Measurements from ENCODE around the gene P2RX7.
A peak's percentile ranks its signal among the peaks of the same experiment; 100 is the strongest.
"Not testable (repeated sequence)": the region's sequence is repeated elsewhere in the genome, so short reads cannot be mapped to it uniquely, and the experiment has no call there.

P2RX7 gene

DNA sequence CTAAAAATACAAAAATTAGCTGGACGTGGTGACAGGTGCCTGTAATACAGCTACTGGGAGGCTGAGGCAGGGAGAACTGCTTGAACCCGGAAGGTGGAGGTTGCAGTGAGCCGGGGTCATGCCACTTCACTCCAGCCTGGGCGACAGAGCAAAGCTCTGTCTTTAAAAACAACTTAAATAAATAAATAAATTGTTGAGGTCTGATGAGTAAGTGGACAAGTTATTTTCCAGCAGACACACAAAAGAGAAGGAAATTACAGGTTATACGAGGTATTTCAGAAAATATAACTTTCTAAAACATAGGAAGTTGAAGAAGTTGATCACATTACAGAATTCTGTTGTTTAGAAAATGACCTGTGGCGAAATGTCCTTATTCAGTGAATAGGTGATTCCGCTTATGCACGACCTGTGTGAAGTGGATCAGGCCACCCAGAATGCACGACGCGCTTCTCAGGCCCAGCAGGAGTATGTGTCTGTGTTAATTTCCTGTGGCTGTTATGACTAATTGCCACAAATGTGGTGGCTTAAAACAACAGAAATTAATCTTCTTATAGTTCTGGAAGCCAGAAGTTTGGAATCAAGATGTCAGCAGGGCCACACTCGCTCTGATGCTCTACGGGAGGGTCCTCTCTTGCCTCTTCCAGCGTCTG lies 38.1 kb downstream of the P2RX7 start:
- no peak for DNase-seq (ENCODE audit: low spot score)

DNA sequence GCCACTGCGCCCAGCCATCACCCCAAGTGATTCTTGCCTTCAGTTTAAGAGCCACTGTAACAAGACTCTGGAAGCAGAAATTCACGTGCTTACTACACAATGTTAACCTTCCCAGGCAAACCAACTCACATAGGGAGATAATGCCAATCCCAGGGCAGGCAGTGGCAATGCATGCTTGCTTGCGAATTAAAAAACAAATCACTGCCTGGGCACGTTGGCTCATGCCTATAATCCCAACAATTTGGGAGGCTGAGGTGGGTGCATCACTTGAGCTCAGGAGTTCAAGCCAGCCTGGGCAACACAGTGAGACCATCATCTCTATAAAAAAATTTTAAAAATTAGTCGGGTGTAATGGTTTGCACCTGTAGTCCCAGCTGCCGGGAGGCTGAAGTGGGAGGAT lies 39.5 kb downstream of the P2RX7 start:
- DNase-seq (ENCODE audit: low spot score): no peak

DNA sequence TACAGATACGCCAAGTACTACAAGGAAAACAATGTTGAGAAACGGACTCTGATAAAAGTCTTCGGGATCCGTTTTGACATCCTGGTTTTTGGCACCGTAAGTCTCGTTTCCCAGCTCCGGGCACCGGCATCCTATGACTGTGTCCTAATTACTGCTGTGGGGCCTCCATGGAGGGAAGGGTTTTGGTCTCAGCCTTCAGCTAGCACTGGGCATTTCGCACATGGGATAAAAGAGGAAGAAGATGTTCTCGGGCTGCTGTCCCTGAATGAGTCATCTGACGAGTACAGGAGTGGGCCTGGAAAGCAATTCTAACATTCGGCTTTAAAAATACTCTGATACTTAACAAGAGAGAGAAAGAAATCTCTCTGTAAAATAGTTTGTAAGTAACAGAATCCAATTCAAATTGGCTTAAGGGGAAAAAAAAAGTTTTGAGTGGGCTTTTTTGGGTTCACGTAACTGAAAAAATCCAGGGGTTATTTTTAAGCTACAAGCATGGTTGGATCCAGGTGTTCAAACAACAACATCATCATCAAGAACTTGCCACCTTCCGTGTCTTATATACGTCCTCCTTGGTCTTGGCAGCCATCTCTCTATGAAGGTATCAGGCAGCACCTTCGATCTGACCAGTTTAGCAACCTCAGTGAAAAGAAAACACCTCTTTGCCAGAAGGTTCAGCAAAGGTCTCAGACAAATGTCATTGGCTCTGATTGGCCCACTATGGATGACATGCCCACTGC lies 42.9 kb downstream of the P2RX7 start:
- DNase-seq (ENCODE audit: low spot score): peak; percentile 74

DNA sequence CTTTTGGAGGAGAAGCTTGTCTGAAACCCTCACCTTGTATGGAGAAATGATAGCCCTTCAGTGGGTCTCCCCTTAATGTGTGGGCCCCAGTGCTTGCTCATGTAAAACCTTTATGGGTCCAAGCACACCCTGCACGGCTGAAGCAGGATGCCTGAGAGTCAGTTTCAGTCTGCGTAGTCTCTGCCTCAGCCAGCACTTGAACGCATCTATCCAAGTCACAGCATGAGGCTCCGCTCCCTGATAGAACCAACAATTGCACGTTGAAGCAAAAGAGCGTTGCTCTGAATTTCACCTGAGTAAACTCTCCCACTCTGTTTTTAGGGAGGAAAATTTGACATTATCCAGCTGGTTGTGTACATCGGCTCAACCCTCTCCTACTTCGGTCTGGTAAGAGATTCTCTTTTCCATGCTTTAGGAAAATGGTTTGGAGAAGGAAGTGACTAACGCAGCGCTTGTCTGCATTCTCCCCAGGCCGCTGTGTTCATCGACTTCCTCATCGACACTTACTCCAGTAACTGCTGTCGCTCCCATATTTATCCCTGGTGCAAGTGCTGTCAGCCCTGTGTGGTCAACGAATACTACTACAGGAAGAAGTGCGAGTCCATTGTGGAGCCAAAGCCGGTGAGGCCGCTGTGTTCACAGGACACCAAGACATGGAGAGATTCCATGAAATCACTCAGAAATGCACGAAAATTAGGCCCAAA lies 44.3 kb downstream of the P2RX7 start:
- DNase-seq (ENCODE audit: low spot score): no peak

DNA sequence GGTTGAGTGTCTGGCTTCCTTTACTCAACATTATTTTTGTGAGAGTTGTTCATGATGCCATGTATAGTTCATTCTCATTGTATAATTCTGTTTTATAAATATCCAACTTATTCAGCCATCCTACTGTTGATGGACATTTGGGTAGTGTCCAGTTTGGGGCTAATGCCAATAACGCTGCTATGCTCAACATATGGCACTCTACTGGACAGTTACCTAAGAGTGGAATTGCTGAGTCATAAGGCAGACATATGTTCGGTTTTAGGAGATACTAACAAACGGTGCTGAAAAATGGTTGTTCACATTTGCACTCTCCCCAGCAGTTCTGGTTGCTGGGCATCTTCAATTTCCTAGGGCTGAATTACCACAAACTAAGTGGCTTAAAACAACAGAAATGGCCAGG lies 48.5 kb downstream of the P2RX7 start:
- DNase-seq (ENCODE audit: low spot score): no peak

DNA sequence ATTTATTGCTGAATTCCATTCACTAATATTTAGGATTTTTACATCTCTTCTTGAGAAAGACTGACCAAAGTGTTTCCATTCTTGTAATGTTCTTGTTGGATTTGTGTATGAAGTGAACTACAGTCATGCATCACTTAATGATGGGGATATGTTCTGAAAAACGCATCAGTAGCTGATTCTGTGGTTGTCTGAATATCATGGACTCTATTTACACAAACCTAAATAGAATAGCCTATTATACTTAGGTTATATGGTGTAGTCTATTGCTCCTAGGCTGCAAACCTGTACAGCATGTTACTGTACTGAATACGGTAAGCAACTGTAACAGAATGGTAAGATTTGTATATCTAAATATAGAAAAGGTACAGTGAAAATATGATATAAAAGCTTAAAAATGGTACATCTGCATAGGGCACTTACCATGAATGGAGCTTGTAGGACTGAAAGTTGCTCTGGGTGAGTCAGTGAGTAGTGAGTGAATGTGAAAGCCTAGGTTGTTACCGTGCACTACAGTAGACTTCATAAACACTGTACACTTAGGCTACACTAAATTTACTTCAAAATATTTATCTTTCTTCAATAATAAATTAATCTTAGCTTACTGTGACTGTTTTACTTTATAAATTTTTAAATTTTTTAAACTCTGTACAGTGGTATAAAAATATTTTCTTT lies 49.7 kb downstream of the P2RX7 start:
- DNase-seq (ENCODE audit: low spot score): no peak

DNA sequence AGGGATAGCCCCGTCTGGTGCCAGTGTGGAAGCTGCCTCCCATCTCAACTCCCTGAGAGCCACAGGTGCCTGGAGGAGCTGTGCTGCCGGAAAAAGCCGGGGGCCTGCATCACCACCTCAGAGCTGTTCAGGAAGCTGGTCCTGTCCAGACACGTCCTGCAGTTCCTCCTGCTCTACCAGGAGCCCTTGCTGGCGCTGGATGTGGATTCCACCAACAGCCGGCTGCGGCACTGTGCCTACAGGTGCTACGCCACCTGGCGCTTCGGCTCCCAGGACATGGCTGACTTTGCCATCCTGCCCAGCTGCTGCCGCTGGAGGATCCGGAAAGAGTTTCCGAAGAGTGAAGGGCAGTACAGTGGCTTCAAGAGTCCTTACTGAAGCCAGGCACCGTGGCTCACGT lies 51.7 kb downstream of the P2RX7 start:
- no peak for DNase-seq (ENCODE audit: low spot score)

DNA sequence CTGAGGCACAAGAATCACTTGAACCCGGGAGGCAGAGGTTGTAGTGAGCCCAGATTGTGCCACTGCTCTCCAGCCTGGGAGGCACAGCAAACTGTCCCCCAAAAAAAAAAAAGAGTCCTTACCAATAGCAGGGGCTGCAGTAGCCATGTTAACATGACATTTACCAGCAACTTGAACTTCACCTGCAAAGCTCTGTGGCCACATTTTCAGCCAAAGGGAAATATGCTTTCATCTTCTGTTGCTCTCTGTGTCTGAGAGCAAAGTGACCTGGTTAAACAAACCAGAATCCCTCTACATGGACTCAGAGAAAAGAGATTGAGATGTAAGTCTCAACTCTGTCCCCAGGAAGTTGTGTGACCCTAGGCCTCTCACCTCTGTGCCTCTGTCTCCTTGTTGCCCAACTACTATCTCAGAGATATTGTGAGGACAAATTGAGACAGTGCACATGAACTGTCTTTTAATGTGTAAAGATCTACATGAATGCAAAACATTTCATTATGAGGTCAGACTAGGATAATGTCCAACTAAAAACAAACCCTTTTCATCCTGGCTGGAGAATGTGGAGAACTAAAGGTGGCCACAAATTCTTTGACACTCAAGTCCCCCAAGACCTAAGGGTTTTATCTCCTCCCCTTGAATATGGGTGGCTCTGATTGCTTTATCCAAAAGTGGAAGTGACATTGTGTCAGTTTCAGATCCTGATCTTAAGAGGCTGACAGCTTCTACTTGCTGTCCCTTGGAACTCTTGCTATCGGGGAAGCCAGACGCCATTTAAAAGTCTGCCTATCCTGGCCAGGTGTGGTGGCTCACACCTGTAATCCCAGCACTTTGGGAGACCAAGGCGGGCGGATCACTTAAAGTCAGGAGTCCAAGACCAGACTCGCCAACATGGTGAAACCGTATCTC lies 52.6 kb downstream of the P2RX7 start:
- DNase-seq (ENCODE audit: low spot score): peak; percentile 63

DNA sequence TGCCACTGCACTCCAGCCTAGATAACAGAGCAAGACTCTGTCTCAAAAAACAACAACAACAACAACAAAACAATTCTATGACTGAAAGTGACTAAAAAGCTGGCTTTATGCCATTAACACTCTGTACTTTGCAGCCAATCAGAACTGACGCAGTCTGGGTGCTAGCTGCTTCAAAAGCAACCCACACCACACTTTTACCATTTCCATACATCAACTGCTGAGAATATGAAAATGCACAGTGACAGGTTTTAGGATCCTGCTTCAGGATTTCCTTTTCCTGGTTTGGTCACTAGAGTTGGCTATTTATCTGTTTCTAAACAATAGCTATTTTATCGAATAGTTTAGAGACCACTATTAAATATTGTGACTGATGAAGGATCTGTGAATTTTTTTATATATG lies 54.1 kb downstream of the P2RX7 start:
- DNase-seq (ENCODE audit: low spot score): no peak

DNA sequence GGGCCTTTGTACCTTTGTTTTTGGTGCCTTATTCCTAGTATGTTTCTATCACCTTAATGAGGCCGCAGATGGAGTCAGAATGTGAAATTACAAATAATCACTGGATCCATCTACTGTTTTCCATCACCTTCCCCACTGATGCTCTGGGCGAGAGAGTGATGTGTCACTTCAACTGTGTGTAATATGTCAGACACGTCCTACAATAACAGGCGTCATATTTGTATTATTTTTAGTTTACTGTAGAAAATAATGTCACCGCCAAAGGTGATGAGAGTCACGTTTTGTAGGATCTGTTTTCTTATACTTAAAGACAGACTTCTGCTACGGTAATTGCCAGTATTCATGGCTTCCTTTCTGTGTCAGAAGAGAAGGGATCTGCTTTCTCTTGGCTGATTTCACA lies 54.8 kb downstream of the P2RX7 start:
- DNase-seq (ENCODE audit: low spot score): no peak

DNA sequence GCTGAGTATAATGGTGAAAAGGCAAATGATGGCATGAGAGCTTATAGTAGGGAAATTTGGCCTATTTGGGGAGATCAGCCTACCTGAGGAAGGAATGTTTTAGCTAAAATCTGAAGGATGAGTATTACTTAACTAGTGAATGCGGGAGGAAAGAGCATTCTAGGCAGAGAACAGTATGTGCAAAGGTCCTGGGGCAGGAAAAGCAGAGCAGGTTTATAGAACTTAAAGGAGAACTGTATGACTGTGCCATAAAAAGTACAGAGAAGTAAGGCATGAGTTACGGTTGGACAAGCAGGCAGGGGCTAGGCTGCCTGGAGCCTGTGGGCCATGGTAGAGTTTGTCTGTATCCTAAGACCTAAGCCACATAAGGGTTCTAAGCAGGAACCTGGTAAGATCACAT lies 55.6 kb downstream of the P2RX7 start:
- no peak for DNase-seq (ENCODE audit: low spot score)

DNA sequence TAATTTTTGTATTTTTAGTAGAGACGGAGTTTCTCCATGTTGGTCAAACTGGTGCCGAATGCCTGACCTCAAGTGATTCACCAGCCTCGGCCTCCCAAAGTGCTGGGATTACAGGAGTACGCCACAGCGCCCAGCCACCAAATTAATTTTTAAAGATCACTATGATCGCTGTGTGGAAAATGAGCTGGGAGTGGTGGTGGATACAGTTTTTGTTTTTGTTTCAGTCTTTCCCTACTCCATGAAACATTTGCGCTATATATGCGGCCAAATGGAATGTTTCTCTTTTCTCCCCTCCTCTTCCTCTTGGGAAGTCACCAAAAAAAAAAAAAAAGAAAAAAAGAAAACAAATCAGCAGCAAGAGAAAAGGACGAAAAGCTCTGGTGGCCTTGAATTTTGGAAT lies 56.5 kb downstream of the P2RX7 start:
- DNase-seq (ENCODE audit: low spot score): no peak

DNA sequence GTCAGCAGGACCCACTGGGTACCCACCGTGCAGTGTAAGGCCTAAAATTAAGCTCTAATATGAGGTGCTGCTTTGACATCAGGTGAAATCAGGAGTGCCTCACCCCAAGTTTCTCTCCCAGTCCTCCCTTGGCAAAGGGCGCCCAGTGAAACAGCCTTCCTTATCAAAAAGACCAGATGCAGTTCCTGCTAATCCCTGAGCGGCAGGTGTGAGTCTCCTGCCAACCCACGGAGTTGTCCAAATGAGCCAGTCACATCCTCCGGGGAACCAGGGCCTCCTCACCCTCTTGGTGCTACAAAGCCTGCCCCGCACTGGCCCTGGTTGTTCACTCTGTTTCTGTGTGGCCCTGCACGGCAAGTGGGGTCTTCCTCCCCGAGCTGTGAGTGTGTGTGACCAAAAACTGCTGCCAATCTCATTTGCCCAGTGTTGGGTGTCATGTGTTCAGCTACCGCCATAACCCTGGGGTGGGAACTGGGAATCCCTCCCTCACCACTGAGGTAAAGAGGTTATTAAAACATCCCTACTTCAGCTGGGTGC lies 57.0 kb downstream of the P2RX7 start:
- no peak for DNase-seq (ENCODE audit: low spot score)

DNA sequence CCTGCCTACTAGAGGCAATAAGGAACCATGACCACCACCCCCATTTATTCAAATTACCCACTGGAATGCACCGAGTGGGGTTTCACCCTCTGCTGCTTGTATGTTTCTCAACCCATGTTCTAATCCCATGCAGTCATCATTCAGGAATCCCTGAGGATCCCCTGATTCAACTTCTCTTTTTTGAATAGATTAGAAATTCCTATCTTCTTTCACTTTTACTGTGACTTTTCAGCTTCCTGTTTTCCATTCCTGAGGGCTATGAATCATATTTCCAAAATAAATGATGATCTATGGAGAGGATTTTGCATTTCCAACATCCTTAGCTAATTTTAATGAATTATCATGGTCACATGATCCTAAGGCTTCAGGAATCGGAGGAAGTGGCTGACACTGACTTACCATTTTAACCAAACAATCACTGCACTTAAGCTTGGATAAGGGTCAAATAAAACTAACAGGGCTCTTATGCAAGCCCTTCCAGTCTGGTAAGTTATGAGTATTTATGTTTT lies 57.9 kb downstream of the P2RX7 start:
- no peak for DNase-seq (ENCODE audit: low spot score)

DNA sequence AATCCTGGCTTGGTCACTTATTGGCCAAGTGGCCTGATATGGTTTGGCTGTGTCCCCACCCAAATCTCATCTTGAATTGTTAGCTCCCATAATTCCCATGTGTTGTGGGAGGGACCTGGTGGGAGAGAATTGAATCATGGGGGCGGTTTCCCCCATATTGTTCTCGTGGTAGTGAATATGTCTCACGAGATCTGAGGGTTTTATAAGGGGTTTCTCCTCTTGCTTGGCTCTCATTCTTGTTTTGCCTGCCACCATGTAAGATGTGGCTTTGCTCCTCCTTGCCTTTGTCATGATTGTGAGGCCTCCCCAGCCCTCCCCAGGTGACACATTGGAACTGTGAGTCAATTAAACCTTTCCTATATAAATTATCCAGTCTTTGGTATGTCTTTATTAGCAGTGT lies 58.5 kb downstream of the P2RX7 start:
- no peak for DNase-seq (ENCODE audit: low spot score)

DNA sequence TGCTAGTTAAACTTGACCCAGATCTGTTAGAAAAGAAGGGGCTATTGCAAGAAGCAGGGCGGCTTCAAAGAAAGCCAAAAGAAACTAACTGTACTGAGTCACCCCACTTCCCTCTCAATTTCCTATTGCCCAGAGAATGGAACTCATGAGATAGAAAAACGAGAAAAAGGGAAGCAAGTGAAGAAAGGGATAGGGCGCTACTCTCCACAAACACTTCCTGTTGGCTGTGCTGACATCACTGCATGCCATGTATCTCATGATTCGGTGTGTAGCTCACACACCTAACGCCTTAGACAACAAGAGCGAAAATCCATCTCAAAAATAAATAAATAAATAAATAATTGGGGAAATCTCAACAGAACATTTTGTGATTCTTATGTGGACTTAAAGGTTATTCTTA lies 64.2 kb downstream of the P2RX7 start:
- peak; percentile 83 for DNase-seq (ENCODE audit: low spot score)

DNA sequence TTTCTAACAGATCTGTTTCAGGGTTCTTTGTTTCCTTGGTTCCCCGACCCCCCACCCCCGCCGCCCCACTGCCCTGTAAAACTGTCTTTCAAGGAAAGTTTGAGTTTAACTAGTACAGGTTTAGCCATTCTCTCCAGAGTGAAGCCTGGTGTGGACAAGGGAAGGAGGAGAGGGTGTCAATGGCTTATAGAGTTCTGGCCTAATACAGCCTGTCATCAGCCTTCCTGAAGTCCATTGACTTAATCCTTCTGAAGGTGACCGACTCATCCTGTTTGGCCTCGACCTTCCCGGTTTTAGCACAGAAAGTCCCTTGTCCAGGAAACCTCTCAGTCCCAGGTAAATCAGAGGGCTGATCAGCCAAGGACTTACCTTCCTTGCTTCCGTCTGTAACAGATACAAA lies 66.3 kb downstream of the P2RX7 start:
- DNase-seq (ENCODE audit: low spot score): no peak

DNA sequence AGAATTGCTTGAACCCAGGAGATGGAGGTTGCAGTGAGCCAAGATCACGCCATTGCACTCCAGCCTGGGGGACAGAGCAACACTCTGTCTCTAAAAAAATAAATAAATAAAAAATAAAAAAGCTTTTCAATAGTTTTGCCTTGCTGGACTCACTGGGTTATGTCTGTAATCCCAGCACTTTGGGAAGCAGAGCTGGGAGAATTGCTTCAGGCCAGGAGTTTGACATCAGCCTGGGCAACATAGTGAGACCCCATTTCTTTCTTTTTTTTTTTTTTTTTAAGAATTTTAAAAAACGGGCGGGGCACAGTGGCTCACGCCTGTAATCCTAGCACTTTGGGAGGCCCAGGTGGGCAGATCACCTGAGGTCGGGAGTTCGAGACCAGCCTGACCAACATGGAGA lies 68.5 kb downstream of the P2RX7 start:
- not testable (repeated sequence) for DNase-seq (ENCODE audit: low spot score)

DNA sequence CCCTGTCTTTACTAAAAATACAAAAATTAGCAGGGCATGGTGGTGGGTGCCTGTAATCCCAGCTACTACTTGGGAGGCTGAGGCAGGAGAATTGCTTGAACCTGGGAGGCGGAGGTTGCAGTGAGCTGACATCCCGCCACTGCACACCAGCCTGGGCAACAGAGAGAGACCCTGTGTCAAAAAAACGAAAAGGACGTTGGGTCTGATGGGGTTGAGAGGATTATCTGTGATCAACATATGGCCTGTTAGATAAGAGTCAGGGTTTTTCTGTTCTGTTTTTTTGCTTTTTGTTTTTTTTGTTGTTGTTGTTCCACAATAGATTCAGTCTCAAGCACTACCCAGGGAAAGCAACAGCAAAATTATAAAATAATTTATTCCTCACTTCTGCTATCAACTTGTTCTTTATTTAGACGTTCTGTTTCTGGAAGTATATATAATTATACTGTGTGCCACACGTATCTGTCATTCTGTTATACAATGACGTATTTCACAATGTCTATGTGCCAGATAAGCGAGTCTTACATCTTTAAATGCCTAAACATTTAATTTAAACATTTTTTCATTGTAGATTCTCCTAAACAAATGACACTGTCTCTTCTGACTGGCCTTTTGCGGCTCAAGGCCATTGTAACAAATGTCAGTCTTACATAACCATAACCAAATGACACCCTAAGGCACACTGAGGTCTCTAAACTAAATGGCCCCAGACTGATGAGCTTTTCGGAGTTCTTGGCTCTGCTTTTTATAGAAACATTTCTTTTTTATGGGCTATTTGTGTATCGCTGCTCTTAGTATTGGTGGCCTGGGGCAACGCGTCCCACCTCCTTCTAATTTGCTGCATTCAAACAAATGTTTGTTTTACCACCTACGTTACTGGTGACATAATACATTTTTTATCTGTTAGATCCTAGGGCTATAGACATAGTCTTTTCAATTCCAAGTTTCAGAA lies 70.0 kb downstream of the P2RX7 start:
- DNase-seq (ENCODE audit: low spot score): no peak

DNA sequence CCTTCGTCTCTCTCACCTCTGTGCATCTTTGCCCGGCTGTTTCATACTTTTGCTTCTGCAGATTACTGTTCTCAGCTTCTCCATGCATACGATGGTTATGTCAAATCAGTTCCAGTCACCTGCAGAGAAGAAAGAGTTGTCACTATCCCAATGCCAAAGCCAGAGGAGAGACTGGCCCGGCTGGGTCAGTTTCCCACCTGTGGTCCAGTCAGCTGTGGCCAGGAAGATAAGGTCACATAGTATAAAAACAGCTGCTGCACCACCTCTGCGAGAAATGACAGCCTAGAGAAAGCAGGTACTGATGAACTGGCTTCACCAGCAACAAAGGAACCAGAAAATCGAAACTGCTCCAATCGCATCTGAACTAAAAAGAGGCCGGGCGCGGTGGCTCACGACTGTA lies 70.8 kb downstream of the P2RX7 start:
- no peak for DNase-seq (ENCODE audit: low spot score)

Measured in pons (tissue), 1 donor.